ENCODE results near the gene AKNA.

Gene AKNA, protein sequence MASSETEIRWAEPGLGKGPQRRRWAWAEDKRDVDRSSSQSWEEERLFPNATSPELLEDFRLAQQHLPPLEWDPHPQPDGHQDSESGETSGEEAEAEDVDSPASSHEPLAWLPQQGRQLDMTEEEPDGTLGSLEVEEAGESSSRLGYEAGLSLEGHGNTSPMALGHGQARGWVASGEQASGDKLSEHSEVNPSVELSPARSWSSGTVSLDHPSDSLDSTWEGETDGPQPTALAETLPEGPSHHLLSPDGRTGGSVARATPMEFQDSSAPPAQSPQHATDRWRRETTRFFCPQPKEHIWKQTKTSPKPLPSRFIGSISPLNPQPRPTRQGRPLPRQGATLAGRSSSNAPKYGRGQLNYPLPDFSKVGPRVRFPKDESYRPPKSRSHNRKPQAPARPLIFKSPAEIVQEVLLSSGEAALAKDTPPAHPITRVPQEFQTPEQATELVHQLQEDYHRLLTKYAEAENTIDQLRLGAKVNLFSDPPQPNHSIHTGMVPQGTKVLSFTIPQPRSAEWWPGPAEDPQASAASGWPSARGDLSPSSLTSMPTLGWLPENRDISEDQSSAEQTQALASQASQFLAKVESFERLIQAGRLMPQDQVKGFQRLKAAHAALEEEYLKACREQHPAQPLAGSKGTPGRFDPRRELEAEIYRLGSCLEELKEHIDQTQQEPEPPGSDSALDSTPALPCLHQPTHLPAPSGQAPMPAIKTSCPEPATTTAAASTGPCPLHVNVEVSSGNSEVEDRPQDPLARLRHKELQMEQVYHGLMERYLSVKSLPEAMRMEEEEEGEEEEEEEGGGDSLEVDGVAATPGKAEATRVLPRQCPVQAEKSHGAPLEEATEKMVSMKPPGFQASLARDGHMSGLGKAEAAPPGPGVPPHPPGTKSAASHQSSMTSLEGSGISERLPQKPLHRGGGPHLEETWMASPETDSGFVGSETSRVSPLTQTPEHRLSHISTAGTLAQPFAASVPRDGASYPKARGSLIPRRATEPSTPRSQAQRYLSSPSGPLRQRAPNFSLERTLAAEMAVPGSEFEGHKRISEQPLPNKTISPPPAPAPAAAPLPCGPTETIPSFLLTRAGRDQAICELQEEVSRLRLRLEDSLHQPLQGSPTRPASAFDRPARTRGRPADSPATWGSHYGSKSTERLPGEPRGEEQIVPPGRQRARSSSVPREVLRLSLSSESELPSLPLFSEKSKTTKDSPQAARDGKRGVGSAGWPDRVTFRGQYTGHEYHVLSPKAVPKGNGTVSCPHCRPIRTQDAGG (N-terminal part only)

GRCh38 chr9:114387680-114388356 lies at the start of gene AKNA:
AKNA (minus strand) TSS chr9:114387982; CDS start chr9:114381333, 6,649 bp downstream.
- DNase-seq: no peak

DNA sequence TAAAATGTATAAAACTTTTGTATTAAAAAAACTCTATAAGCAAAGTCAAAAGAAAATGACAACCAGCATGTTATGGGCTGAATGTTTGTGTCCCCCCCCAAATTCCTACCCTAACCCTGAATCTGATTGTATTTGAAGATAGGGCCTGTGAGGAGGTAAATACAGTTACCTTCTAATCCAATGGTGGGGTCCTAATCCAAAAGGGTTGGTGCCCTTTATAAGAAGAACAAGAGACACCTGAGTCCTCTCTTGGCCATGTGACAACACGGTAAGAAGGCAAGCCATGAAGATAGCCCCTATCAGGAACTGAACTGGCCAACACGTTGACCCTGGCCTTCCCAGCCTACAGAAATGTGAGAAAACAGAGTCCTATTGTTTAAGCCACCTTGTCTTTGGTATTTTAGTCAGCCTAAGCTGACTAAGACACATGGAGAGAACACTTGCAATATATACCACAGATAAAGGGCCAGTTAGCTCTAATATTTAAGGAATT lies 49.7 kb upstream of the AKNA start:
- no peak for DNase-seq

DNA sequence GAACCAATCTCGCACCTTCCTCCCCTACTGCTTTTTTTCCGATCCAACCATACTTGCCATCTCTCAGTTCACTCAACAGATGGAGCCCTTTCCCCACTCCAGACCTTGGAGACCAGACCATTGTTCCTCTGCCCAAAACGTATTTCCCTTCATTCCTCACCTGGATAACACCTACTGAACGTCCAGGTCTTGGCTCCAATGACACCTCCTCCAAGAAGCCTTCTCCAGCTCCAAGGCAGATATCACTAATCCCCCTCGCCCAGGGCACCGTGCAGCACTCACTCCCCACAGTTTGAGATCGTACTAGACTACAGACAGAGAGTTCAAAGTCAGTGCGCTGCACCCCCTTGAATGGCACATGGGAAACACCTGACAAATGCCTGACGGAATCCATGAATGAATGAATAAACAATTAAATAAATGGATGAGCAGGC lies 47.1 kb upstream of the AKNA start:
- peak in 1 of 2 donors; percentile 23 for DNase-seq

DNA sequence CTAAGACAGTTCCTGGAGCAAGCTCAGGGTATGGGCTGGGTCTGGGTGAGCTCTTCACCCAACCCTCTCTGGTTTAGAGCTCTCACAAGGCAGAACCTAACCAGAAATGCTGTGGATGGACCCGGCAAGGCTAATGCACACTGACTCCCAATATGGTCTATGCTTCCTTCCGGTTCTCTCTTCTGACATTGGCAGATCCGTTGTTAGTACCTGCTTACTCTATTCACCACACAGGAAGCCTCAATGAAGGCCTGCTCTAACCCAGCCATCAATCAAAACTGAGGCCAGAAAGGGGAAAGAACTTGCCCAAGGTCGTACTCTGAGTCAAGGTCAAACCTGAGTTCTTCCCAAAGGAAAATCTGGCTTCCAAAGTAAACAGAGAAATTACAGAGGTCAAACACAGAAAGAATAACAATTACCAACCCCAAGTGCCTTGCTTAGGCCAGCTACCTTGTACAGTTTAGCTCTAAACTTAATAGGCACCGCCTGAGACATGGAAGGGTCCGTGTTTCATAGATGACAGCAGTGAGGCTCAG lies 46.0 kb upstream of the AKNA start:
- DNase-seq: no peak

GRCh38 chr9:114433086-114433485 lies 45.3 kb upstream of the AKNA start:
- no peak for DNase-seq

- no peak for DNase-seq
Observed at GRCh38 chr9:114432323-114433067, 44.7 kb upstream of the AKNA start.

DNA sequence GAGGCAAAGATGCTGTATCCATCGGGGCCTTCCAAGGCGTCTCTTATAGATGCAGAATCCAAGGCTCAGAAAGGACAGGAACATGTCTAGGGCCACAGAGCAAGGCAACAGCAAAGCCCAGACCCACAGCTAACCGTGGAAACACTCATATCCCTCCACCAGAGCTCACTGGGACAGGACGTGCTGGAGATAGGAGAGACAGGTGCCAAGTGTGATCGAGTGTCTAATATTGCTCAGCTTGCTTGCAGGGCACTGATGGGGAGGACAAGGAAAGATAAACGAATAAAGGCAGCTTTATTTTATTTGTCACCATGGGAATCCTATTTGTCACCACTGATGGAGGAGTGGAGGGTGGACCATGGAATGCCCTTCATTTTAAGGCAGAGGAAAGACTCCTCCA lies 44.0 kb upstream of the AKNA start:
- no peak for DNase-seq

DNA sequence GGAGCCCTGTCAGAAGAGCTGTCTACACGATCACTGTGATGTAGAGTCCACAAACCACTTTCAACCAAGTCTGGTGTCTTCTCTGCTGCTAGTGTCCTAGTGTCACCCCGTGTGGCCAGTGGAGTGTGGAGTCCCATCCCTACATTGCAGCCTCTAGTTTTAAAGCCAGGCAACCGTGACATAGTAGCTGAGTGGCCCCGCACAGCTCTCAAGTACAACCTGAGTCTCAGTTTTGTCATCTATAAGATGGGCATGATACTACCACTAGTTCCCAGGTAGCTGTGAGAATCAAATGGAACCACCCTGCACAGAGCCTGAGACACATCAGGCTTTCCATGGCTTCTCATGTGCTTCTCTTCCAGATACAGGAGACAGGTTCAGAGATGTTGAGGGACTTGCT lies 43.2 kb upstream of the AKNA start:
- no peak for DNase-seq

DNA sequence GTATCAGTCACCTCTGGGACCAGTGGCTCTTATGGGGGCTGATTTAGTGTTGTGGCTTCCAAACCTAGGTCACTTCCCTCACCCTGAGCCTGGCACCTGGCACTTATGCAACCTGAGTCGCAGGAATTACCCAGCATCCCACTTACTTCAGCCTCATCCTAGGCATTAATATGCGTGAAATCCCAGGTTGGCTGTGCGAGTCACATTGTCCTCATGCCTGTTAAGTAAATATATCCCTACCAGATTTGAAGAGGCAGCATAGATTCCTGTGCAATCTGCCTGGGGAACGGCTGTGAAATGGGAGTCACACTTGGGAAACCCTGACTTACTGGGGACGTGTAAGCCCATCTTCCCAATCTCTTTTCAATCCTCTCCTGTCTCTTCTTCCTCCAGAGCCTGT lies 42.7 kb upstream of the AKNA start:
- no peak for DNase-seq

- DNase-seq: no peak
Observed at GRCh38 chr9:114429488-114429887, 41.7 kb upstream of the AKNA start.

DNA sequence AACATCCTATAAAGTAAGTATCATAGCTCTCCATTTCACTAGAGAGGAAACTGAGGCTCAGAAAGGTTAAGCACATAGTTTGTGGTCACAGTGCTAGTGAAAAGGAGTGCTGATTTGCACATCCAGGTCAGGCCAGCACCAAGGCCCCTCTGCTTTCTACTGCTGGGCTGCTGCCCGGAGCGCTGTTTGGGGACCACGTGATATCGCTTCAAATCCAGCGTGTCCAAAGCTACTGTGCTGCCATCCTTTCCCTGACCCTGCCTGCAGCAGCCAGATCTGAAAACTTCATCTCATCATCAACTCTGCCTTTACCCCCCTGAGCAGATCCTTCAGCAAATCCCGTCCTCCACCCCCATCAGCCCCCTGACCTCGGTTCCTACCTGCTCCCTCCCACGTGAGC lies 40.7 kb upstream of the AKNA start:
- DNase-seq: no peak

GRCh38 chr9:114427644-114428043 lies 39.9 kb upstream of the AKNA start:
- DNase-seq: no peak

DNA sequence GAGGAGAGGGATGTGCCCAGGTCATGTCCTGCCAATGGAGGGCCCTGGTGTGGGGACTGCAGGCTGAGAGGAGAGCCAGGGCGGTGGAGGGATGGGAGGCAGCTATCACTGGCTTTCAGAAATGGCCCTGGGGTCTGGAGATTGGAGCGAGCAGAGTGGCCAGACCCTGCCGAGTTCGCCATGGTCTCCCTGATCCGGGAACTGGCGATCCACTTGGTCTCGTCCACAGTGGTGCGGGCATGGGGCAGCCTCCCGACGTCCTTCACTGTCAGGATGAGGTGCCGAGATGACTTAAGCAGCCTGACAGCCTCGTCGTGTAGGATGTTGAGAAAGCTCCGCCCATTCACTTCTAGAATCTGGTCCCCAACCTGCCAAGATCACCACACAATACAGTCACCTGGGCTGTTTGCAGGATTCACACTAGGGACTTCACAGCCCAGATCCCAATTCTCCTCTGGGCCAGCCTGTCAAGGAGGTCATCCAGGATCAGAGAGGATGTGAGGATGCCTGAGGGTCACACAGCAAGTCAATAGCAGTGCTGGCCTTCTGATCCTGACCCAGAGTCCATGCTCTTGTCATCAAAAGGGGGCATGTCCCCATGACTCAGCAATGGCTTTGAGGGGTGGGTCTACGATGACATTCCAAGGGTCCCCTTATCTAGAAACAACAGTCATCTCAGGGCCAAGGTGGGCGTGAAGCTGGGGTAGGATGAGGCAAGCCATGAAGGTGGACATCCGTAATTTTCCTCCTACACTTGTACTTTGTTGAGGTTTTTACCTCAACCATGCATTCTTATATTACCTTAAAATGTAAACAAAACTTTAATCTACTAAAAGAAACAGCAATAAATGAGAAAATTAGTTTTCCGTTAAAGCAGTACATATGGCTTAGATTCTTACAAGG lies 38.5 kb upstream of the AKNA start:
- no peak for DNase-seq

- no peak for DNase-seq
Observed at GRCh38 chr9:114425126-114425525, 37.3 kb upstream of the AKNA start.

DNA sequence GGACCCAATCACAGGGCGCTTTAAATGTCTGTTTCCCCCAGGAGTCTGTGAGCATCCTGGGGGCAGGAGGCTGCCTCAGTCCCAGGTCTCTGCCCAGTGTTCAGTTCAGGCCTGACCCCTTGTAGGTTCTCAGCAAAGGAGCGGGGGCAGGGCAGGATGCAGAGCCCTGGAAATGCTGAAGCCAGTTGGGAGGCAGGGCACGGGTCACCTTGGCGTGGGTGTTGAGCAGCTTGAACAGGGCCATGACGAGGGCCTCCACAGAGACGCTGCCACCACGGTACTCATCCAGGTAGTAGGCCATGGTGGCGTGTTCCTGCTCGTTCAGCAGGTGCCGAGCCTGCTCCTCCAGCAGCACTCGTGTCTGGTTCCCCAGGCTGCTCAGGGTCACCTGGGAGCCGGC lies 36.3 kb upstream of the AKNA start:
- DNase-seq: no peak

GRCh38 chr9:114423181-114423580 lies 35.4 kb upstream of the AKNA start:
- no peak for DNase-seq

DNA sequence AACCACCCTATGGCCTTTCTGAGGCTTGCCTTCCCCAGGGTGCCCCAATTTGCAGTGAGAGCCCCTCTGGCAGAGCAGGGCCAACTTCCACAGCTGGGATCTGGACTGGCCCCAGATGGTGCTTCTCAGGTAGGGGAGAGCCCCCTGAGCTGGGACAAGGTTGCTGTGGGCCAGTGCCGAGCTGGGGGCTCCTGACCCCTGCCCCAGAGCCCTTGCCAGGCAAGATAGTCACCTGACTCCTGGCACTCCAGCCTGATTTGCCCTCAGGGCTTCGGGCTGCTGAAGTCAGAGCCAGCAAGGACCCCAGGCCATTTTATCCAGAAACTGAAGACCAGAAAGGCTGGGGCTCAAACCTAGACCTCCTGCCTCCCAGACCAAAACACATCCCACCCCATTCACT lies 33.4 kb upstream of the AKNA start:
- no peak for DNase-seq

GRCh38 chr9:114419796-114420195 lies 32.0 kb upstream of the AKNA start:
- DNase-seq: no peak

- DNase-seq: no peak
Observed at GRCh38 chr9:114418053-114418452, 30.3 kb upstream of the AKNA start.

DNA sequence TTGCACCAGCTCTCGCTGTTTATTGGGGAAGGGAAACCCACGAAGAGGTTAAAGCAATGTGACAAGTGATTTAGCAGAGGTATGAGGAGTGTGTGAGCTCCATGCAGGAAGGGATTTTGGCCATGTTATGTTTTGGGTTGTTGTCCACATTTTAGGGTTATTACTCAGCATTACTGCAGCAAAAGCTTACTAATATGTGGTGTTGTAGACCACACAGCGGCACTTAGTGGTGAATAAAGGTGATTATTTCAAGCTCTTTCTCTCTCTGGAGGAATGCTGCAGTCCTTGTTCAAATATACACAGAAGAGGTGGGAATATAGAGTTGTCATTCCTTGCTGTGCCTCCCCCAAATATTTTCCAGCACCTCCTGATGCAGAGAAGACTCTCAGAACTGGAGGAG lies 29.7 kb upstream of the AKNA start:
- no peak for DNase-seq

Data from inflammatory macrophage treated with lipopolysaccharide for 1 hour (primary cell).